Activated CD4-positive, alpha-beta T cell treated with anti-CD3 and anti-CD28 coated beads for 24 hours (primary cell): ENCODE data around the gene ZNF83.
A peak's percentile ranks its signal among the peaks of the same experiment; 100 is the strongest.
"Not testable (repeated sequence)": the region's sequence is repeated elsewhere in the genome, so short reads cannot be mapped to it uniquely, and the experiment has no call there.

Source experiments
- DNase-seq, 2 donors: peaks; one replicate each; pipeline ENCODE4 v3.0.0-alpha.2; 2020; ENCODE audit warnings: low read depth in 2 of 2

The ZNF83 gene

DNA sequence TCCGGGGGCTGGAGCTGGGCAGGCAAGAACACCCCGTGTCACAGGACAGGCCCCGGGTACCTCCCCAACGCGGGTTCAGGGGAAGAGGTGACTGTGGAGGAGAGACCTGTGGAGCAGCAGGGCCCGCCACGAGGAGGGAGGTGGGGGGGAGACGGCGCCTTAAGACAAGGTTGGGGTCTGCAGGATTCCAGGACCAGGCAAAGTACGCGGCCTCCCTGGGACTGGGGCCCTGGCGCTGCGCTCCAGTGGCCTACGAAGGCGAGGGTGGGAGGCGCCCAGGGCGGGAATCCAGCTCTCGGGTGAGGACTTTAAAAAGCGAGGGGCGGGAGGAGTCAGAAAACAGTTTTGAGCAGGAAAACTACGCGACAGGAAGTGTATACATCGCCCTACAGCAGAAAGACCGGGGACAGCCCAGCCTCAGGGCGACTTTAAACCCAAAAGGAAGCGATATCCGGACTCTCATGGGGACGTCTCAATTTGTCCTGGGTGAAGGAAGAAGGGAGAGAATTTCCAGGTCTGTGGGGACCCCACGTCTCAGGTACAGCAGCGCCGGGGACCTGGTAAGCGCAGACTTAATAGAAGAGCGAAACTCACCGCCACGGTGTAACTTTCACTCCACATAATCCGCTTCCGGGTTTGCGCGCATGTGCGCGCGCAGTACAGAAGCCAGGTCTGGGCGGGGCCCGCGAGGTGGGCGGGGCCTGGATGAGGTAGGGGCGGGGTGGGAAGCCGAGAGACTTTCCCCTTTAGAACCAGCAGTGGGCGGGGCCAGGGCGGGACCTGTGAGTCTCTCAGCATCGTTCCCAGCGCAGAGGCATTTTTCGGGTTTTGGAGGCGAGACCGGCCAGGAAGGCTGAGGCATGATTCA, at the start of gene ZNF83:
ZNF83 (minus strand) TSS at position 638 of the 868 bp plus-strand sequence.
- peak; percentile 79 to 88 for DNase-seq

DNA sequence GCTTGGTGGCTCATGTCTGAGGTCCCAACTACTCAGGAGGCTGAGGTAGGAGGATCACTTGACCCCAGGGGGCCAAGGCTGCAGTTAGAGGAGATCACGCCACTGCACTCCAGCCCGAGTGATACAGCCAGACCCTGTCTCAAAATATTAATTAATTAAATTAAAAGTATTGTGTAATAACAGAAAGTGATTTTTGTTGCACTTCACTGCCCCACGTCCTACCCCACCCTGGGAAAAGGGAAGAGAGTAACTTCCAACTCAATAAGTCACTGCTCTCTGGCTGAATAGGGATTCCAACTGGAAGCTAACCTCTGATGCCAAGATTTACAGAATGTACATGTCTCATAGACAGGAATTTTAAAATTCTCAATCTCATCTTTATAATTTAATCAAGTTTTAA, 49.5 kb upstream of the ZNF83 start:
- no peak for DNase-seq

DNA sequence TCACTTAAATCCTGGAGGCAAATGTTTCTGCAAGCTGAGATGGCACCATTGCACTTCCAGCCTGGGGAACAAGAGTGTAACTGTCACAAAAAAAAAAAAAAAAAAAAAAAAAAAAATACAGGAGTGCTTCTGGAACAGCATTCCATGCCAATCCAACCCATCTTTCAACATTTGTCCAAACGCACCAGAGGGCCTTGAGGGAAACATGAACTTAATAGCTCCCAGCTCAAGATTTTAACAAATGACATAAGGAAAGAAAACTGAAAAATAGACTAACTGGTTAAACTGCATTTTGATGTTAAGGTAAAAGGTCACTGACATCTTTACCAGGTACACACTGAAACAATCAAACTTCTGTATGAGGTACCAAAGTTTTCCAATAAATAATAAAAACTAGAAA, 47.7 kb upstream of the ZNF83 start:
- DNase-seq, result no peak

- not testable (repeated sequence) for DNase-seq
Observed at GRCh38 chr19:52681216-52681615, 43.1 kb upstream of the ZNF83 start.

GRCh38 chr19:52679598-52679997, 41.4 kb upstream of the ZNF83 start:
- DNase-seq, result no peak

- DNase-seq, result not testable (repeated sequence)
Observed at GRCh38 chr19:52675239-52675638, 37.1 kb upstream of the ZNF83 start.

GRCh38 chr19:52673014-52673413, 34.9 kb upstream of the ZNF83 start:
- no peak for DNase-seq

DNA sequence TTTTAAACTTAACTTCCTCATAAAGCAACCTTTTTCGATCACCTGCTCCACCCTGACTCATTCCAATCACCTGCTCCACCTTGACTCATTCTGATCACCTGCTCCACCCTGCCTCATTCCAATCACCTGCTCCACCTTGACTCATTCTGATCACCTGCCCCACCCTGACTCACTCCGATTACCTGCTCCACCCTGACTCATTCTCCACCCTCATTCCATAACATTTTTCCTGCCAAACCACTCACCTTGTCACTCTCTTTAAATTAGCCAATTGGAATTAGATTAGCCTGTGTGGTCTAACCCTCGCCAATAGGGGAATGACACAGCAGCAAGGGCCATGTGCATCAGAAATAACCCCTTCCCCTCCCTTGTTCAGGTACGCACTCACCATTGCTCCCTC, 31.9 kb upstream of the ZNF83 start:
- no peak for DNase-seq

DNA sequence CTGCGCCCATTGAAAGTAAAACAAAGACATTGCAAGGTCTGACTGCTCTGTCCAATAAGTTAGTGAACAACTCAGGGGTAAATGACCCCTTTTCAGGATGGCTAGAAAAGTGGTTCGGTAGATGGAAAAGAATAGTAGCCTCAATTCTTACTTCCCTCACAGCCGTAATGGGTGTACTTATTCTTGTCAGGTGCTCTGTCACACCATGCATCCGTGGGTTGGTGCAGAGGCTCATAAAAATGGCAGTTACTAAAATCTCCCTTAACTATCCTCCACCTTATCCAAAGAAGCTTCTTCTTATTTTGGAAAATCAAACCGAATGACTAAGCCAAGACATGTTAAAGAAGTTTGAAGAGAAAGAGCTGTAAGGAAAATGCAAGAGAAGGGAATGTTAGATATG, 31.4 kb upstream of the ZNF83 start:
- DNase-seq, result no peak

GRCh38 chr19:52667972-52668371, 29.8 kb upstream of the ZNF83 start:
- DNase-seq, result no peak

- DNase-seq, result no peak
Observed at GRCh38 chr19:52666506-52666905, 28.4 kb upstream of the ZNF83 start.

DNA sequence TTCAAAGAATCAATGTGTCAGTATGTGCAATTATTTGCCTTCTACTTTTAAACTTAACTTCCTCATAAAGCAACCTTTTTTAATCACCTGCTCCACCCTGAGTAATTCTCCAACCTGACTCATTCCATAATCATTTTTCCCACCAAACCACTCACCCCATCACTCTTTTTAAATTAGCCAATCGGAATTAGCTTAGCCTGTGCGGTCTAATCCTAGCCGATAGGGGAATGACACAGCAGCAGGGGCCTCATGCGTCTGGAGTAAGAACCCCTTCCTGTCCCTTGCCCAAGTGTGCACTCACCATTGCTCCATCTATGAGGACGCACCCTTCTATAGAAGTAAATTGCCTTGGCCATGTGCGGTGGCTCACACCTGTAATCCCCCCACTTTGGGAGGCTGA, 27.4 kb upstream of the ZNF83 start:
- no peak for DNase-seq

- DNase-seq, result no peak
Observed at GRCh38 chr19:52665027-52665426, 26.9 kb upstream of the ZNF83 start.

- DNase-seq, result no peak
Observed at GRCh38 chr19:52664461-52664860, 26.3 kb upstream of the ZNF83 start.

DNA sequence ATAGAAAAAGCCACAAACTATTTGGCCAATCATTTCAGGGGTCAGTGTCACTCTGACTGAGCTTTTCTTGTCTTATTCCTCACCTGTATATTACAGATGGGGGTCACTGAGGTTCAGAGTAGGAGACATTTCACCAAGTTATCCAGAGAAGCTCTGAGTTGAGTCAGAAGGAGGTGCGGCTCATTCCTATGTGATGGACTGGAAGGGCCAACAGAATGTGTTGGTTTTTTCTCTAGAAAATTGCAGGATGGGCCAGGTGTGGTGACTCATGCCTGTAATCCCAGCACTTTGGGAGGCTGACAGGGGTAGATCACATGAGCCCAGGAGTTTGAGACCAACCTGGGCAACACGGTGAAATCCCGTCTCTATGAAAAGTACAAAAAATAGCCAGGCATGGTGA, 24.5 kb upstream of the ZNF83 start:
- no peak for DNase-seq

GRCh38 chr19:52660981-52661380, 22.8 kb upstream of the ZNF83 start:
- DNase-seq, result no peak

DNA sequence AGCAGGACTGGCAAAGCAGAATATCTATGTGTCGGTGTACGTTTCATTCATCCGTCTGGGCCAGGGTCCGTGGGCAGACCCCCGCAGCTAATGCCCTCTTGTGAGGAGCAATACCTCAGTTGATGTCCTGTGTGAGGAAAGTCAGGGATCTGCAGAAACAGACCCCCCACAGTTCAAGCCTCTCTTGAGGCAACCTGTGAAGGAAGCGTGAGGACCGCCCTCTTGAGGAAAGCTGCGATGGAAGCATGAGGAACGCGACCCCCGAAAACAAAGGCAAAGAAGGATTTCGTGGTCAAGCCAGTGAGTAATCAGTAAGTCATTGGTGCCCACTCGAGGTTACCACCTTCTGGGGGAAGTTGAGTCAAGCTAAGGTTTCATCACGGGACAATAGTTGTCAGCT, 20.9 kb upstream of the ZNF83 start:
- no peak for DNase-seq

- no peak for DNase-seq
Observed at GRCh38 chr19:52658595-52658994, 20.4 kb upstream of the ZNF83 start.

- DNase-seq, result no peak
Observed at GRCh38 chr19:52653161-52653560, 15.0 kb upstream of the ZNF83 start.

- DNase-seq, result no peak
Observed at GRCh38 chr19:52651956-52652355, 13.8 kb upstream of the ZNF83 start.

- DNase-seq, result no peak
Observed at GRCh38 chr19:52648336-52649016, 10.3 kb upstream of the ZNF83 start.

- no peak for DNase-seq
Observed at GRCh38 chr19:52646571-52647217, 8.5 kb upstream of the ZNF83 start.

- DNase-seq, result no peak
Observed at GRCh38 chr19:52640916-52641315, 2.8 kb upstream of the ZNF83 start.
